Large intestine (tissue), 3 donors: ENCODE results near the gene ZNF385B. TPM values are rescaled to one million over a fixed set of nuclear protein-coding genes. Genes with fewer than 3 reads are reported as not detected.

Experiments
- DNase-seq, 2 donors: peaks; one replicate each; pipeline versions ENCODE4 v3.0.0 to v3.0.0-alpha.2; 2013
- H3K27ac ChIP-seq: one replicate; pipeline ENCODE4 v1.5.1; 2013; ENCODE audit warnings: low read length
- H3K27me3 ChIP-seq: 2 replicates; pipeline ENCODE4 v1.6.1; 2013; ENCODE audit warnings: low read length; ENCODE audit not compliant: control insufficient read depth, insufficient read depth
- H3K36me3 ChIP-seq: 2 replicates; pipeline ENCODE4 v1.6.1; 2013; ENCODE audit warnings: low read length; ENCODE audit not compliant: control insufficient read depth, insufficient read depth
- H3K4me1 ChIP-seq: one replicate; pipeline ENCODE4 v1.6.1; 2013; ENCODE audit warnings: low read length; ENCODE audit not compliant: control insufficient read depth, insufficient read depth
- H3K4me3 ChIP-seq: one replicate; pipeline ENCODE4 v1.5.1; 2013; ENCODE audit warnings: low read length
- H3K9me3 ChIP-seq: one replicate; pipeline ENCODE4 v1.6.1; 2013; ENCODE audit warnings: mild to moderate bottlenecking, low read depth, low read length, moderate library complexity; ENCODE audit not compliant: control insufficient read depth
- WGBS: methylation state at CpG from one replicate; pipeline ENCODE4 v1.1.5; 2013; ENCODE audit warnings: low lambda C conversion rate; ENCODE audit not compliant: insufficient coverage; 5-methylcytosine and 5-hydroxymethylcytosine counted together
- polyA plus RNA-seq: library from polyadenylated mRNA; unstranded; fragments of 120-200 nt; gene quantifications from one replicate; pipeline ENCODE4 v1.2.1, GENCODE V29; 2013

The ZNF385B gene
- polyA plus RNA-seq, 1 donor: 2.0 TPM

- Histone ChIP-seq H3K36me3 (no peaks in the 10 kb centered on the region), H3K4me3 (no peak overlapping the region), H3K27me3 (no peaks in the 10 kb centered on the region), H3K9me3 (no peaks in the 10 kb centered on the region), H3K27ac (no peak overlapping the region), H3K4me1 (no peaks in the 10 kb centered on the region)
- WGBS: 90% methylated on average over 2 of the region's 3 CpGs
- DNase-seq: no peak
Measured at GRCh38 chr2:179432751-179433150, 428.7 kb downstream of the ZNF385B start.

GRCh38 chr2:179429597-179429996 lies 431.8 kb downstream of the ZNF385B start:
- no peak overlapping the region for H3K4me3 ChIP-seq
- H3K9me3 ChIP-seq: no peaks in the 10 kb centered on the region
- H3K36me3 ChIP-seq: no peaks in the 10 kb centered on the region
- DNase-seq: no peak
- H3K4me1 ChIP-seq: no peaks in the 10 kb centered on the region
- no CpG with 5 or more reads among the region's 2 CpGs for WGBS
- no peaks in the 10 kb centered on the region for H3K27me3 ChIP-seq
- no peak overlapping the region for H3K27ac ChIP-seq

DNA sequence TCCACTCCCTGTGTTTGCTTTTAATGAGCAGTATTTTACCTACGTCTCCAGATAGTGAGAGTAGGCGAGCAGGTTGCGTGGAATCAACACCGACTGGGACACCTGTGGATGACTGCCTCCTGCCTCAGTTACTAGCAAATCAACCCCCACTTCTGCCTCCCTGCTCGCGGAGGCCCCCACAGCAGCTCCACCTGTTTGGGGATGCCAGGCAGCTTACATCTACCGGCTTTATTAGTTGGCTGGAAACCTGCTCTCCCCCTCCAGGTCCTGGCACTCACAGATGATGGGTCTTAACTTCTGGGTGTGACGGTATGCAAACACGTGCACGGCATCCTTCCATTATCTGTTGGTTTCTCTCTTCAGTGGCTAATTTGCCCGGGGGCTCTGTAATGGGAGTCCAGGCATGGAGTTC lies 432.3 kb downstream of the ZNF385B start:
- DNase-seq: no peak
- no CpG with 5 or more reads among the region's 11 CpGs for WGBS

GRCh38 chr2:179428649-179429048 lies 432.8 kb downstream of the ZNF385B start:
- H3K36me3 ChIP-seq: no peaks in the 10 kb centered on the region
- H3K4me3 ChIP-seq: no peak overlapping the region
- H3K27me3 ChIP-seq: no peaks in the 10 kb centered on the region
- H3K9me3 ChIP-seq: no peaks in the 10 kb centered on the region
- DNase-seq: peak in 1 of 2 donors; percentile 8
- no peak overlapping the region for H3K27ac ChIP-seq
- no CpG with 5 or more reads among the region's 7 CpGs for WGBS
- no peaks in the 10 kb centered on the region for H3K4me1 ChIP-seq

More for the DNA sequence above, 432.3 kb downstream of the ZNF385B start:
- Histone ChIP-seq H3K27ac (no peak overlapping the region), H3K27me3 (no peaks in the 10 kb centered on the region), H3K36me3 (no peaks in the 10 kb centered on the region), H3K9me3 (no peaks in the 10 kb centered on the region), H3K4me3 (no peak overlapping the region), H3K4me1 (no peaks in the 10 kb centered on the region)

GRCh38 chr2:179427065-179427464 lies 434.3 kb downstream of the ZNF385B start:
- Histone ChIP-seq H3K27ac (no peak overlapping the region), H3K27me3 (no peaks in the 10 kb centered on the region), H3K9me3 (no peaks in the 10 kb centered on the region), H3K4me3 (no peak overlapping the region), H3K36me3 (no peaks in the 10 kb centered on the region), H3K4me1 (no peaks in the 10 kb centered on the region)
- DNase-seq: no peak
- no CpG with 5 or more reads among the region's 2 CpGs for WGBS

DNA sequence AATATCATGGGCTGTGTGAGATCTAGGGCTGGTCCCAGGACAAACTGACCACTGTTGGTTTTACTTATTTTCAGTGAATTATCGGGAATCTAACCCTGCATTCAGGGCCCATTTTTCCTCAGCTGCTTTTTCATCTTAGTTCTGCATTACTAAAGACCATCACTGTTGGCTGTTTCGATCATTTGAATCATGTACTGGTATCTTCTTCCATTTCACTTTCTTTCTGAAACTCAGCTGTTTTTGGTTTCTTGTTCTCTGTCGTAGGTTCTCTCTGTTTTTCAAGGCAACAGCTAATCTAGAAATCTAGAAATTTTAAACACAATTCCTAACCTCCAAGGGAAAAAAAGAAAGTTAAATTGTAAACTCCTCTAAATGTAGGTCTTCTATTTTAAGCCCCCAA lies 436.8 kb downstream of the ZNF385B start:
- H3K9me3 ChIP-seq: no peaks in the 10 kb centered on the region
- H3K4me3 ChIP-seq: no peak overlapping the region
- 90% methylated on average over 2 of the region's 3 CpGs for WGBS
- H3K27ac ChIP-seq: no peak overlapping the region
- H3K27me3 ChIP-seq: no peaks in the 10 kb centered on the region
- DNase-seq: no peak
- no peaks in the 10 kb centered on the region for H3K4me1 ChIP-seq
- no peaks in the 10 kb centered on the region for H3K36me3 ChIP-seq

DNA sequence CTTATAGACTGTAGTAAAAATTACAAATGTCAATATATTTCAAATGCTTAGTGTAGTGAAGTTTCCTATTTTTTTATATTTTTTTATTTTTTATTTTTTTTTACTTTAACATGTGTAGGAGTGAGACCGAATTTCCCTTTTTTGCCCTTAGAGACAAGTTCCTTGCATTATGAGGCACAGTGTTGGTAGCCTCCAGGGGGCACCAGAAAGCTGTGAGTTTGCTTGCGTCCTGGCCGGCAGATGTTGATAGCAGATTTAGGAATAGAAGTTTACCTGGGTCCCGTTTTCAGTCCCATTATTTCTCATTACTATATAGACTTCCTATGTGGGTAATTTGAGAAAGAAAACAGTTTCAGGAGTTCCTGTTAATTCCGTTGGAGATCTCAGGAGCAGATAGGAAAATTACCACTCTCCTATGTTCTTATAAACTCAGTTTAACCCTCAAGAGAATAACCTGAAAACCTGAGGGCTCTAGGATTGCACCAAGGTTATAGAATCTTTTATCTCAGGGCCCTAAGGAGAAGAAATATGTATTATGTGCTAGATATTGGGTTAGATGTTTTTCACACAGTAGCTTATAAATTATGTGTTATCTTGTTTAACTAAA lies 439.3 kb downstream of the ZNF385B start:
- peak; percentile 48 to 50 for DNase-seq
- WGBS: 0% methylated on average over 1 of the region's 5 CpGs
- Histone ChIP-seq H3K36me3 (no peaks in the 10 kb centered on the region), H3K27ac (no peak overlapping the region), H3K9me3 (no peaks in the 10 kb centered on the region), H3K4me3 (no peak overlapping the region), H3K27me3 (no peaks in the 10 kb centered on the region), H3K4me1 (no peaks in the 10 kb centered on the region)

GRCh38 chr2:179417436-179417949 lies 443.9 kb downstream of the ZNF385B start:
- Histone ChIP-seq H3K27me3 (no peaks in the 10 kb centered on the region), H3K36me3 (no peaks in the 10 kb centered on the region), H3K27ac (no peak overlapping the region), H3K4me1 (no peaks in the 10 kb centered on the region), H3K4me3 (no peak overlapping the region), H3K9me3 (peaks cover 7% of the 10 kb centered on the region)
- DNase-seq: no peak
- WGBS: no CpG with 5 or more reads among the region's 2 CpGs

- no peaks in the 10 kb centered on the region for H3K27me3 ChIP-seq
- no peak for DNase-seq
- peaks cover 7% of the 10 kb centered on the region for H3K9me3 ChIP-seq
- H3K4me3 ChIP-seq: no peak overlapping the region
- no peaks in the 10 kb centered on the region for H3K36me3 ChIP-seq
- no CpG with 5 or more reads among the region's 3 CpGs for WGBS
- no peaks in the 10 kb centered on the region for H3K4me1 ChIP-seq
- no peak overlapping the region for H3K27ac ChIP-seq
Measured at GRCh38 chr2:179412112-179412511, 449.3 kb downstream of the ZNF385B start.

GRCh38 chr2:179410552-179411356 lies 450.7 kb downstream of the ZNF385B start:
- H3K4me1 ChIP-seq: no peaks in the 10 kb centered on the region
- WGBS: no CpG with 5 or more reads among the region's 8 CpGs
- DNase-seq: peak; percentile 31 to 35
- H3K27me3 ChIP-seq: no peaks in the 10 kb centered on the region
- peaks cover 5% of the 10 kb centered on the region for H3K9me3 ChIP-seq
- H3K36me3 ChIP-seq: no peaks in the 10 kb centered on the region
- no peak overlapping the region for H3K27ac ChIP-seq
- no peak overlapping the region for H3K4me3 ChIP-seq
